Measurements from ENCODE around the gene KLK11. TPM values are rescaled to one million over a fixed set of nuclear protein-coding genes. Genes with fewer than 3 reads are reported as not detected.

The KLK11 gene
- total and polyA plus RNA-seq, 11 donors = 0.32 to 19.1 (median 0.38) TPM; not detected in 7

DNA sequence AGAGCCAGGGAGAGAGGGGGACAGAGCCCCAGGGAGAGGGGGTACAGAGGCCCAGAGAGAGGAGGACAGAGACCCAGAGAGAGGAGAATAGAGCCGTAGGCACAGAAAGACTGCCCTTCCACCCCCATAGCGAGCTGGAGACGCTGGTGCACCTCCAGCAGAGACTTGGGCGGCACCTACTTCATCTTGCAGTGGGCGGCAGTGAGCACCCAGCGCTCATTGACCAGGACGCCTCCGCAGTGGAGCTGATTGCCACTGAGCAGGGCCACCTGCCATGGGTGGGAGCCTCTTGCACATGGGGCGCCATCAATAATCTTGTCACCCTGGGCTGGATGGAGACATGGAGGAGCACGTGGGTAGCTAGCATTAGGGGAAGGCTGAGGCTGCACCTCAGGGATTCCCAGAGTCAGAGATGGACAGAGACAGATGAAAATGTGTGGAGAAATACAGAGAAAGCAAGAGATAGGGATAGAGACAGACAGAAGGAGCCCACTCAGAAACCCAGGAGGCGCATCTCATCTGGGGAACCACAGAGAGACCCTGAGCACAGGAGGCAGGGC is 44.7 kb downstream of the KLK11 start:
- intact Hi-C loops (cut with DNase I) = no loop called here
- DNase-seq (no peak), ATAC-seq (no peak)
- H3K36me3 ChIP-seq = no peaks in the 10 kb centered on the region
- no peak overlapping the region for H3K27ac ChIP-seq
- peaks cover 0 to 2% (median 0%) of the 10 kb centered on the region in 12 donors for H3K9me3 ChIP-seq
- H3K27me3 ChIP-seq = peaks cover 0 to 35% (median 5%) of the 10 kb centered on the region in 9 donors
- no peak overlapping the region for H3K4me3 ChIP-seq
- 56 to 64% (median 59%) methylated on average over 11 of the region's 11 CpGs for whole genome bisulfite sequencing, 4 donors
- no peak for TF ChIP-seq CTCF (IDR thresholded peaks at IDR 0.05)
- no peak for TF ChIP-seq POLR2A (IDR thresholded peaks at IDR 0.05)
- no peaks in the 10 kb centered on the region for H3K4me1 ChIP-seq

DNA sequence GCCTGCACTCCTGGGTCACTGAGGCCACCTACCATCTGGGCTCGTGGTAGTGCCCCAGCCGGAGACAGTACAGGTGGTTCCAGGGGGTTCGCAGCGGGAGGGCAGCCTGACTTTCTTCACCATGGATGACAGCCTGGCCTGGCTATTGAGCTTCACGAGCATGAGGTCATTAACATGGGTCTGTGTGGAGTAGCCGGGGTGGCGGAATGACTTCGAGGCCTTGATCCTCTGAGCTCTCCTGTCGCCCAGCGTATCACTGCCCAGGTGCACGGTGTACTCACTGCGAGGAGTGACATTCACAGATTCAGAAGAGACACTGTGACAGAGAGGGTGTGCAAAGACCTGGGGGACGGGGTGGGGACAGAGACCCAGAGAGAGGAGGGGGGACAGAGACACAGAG is 46.2 kb downstream of the KLK11 start:
- Histone ChIP-seq H3K4me3 (no peak overlapping the region), H3K27ac (no peak overlapping the region), H3K36me3 (no peaks in the 10 kb centered on the region), H3K9me3 (peaks cover 0 to 2% (median 0%) of the 10 kb centered on the region in 12 donors), H3K27me3 (peaks cover 0 to 41% (median 5%) of the 10 kb centered on the region in 9 donors), H3K4me1 (no peaks in the 10 kb centered on the region)
- ATAC-seq (no peak), DNase-seq (no peak)
- intact Hi-C loops (cut with DNase I) = no loop called here
- 52 to 61% (median 55%) methylated on average over 13 of the region's 13 CpGs for WGBS, 4 donors
- TF ChIP-seq CTCF (IDR thresholded peaks at IDR 0.05) (no peak), POLR2A (IDR thresholded peaks at IDR 0.05) (no peak)

DNA sequence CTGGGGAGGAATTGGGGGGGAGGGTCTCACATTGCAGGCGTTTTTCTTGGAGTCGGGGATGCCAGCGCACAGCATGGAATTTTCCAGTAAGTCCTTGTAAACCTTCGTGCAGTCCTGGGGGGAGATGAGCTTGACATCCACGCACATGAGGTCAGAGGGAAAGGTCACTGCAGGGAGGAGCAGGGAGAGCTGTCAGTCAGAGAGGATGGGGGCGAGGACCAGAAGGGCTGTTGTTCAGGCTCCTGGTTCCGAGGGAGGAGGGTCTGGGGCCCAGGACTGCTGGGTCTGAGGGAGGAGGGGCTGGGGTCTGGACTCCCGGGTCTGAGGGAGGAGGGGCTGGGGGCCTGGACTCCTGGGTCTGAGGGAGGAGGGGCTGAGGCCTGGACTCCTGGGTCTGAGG is 46.7 kb downstream of the KLK11 start:
- 35 to 51% (median 38%) methylated on average over 5 to 8 of the region's 8 CpGs for WGBS, 4 donors

More for the DNA sequence above, 46.7 kb downstream of the KLK11 start:
- no peaks in the 10 kb centered on the region for H3K4me1 ChIP-seq
- ATAC-seq (no peak), DNase-seq (no peak)
- no peak overlapping the region for H3K27ac ChIP-seq
- no peak for TF ChIP-seq POLR2A (IDR thresholded peaks at IDR 0.05)
- no peak for TF ChIP-seq CTCF (IDR thresholded peaks at IDR 0.05)
- no peak overlapping the region for H3K4me3 ChIP-seq
- no peaks in the 10 kb centered on the region for H3K36me3 ChIP-seq
- intact Hi-C loops (cut with DNase I) = no loop called here
- H3K27me3 ChIP-seq = peaks cover 0 to 41% (median 5%) of the 10 kb centered on the region in 9 donors
- H3K9me3 ChIP-seq = no peaks in the 10 kb centered on the region
